AG04449 (cell line): ENCODE data around the gene PTPRM.

Experiments used
- CTCF ChIA-PET: fragments of 350-600 bp; formaldehyde crosslinking; extraction: SDS; loops from one replicate; lab custom pipeline; 2021; ENCODE audit warnings: antibody characterized with exemption; lab: Yijun Ruan, JAX
- POLR2A ChIA-PET: fragments of 400-600, 350-600 bp; formaldehyde crosslinking; extraction: SDS; loops from one replicate; lab custom pipeline; 2020; ENCODE audit warnings: antibody characterized with exemption, inconsistent platforms; lab: Yijun Ruan, JAX
- DNase-seq: peaks from one replicate; pipeline ENCODE4 v3.0.0-alpha.2; 2010; ENCODE audit warnings: low read depth, low spot score
- H3K4me3 ChIP-seq: 2 replicates; pipeline ENCODE4 v1.5.1; 2011; ENCODE audit warnings: low read depth, mild to moderate bottlenecking, control low read depth, low read length
- TF ChIP-seq, protein P1 (sequence below): IDR thresholded peaks from one replicate; pipeline ENCODE4 v1.5.1; 2011; ENCODE audit warnings: mild to moderate bottlenecking, moderate library complexity, low read length, control low read depth, inconsistent platforms; ENCODE audit not compliant: insufficient read depth; ENCODE audit errors: missing control alignments

PTPRM gene

DNA sequence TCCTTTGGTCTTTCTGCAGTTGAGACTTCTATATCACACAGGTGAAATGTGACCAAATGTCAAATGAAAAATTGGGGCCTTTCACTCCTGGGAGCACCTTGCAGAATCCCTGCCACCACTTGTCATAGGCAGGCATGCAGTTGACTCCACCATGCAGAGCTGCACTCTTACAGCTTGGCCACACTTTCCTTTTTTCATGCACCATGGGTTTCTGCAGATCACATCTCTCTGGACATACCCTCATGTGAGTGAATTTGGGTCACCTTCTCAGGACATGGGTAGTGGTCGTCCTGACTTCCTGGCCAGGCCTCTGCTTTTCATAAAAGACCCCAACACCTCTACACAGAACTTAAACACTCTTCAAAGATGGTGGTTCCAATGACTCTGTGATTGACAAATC is 887.0 kb downstream of the PTPRM start:
- H3K4me3 ChIP-seq: no peak overlapping the region
- DNase-seq: no peak
- CTCF ChIA-PET: interaction anchor here (1.9 kb wide), 1 partner anchor 24 kb away, joined by 6 read pairs; no protein-coding TSS in a partner anchor
- TF ChIP-seq, protein P1, sequence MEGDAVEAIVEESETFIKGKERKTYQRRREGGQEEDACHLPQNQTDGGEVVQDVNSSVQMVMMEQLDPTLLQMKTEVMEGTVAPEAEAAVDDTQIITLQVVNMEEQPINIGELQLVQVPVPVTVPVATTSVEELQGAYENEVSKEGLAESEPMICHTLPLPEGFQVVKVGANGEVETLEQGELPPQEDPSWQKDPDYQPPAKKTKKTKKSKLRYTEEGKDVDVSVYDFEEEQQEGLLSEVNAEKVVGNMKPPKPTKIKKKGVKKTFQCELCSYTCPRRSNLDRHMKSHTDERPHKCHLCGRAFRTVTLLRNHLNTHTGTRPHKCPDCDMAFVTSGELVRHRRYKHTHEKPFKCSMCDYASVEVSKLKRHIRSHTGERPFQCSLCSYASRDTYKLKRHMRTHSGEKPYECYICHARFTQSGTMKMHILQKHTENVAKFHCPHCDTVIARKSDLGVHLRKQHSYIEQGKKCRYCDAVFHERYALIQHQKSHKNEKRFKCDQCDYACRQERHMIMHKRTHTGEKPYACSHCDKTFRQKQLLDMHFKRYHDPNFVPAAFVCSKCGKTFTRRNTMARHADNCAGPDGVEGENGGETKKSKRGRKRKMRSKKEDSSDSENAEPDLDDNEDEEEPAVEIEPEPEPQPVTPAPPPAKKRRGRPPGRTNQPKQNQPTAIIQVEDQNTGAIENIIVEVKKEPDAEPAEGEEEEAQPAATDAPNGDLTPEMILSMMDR: no peak
- POLR2A ChIA-PET: no interaction called here

- CTCF ChIA-PET: interaction anchor here (1.2 kb wide), 1 partner anchor 23 kb away, joined by 5 read pairs; no protein-coding TSS in a partner anchor
- no peak overlapping the region for H3K4me3 ChIP-seq
- POLR2A ChIA-PET: no interaction called here
- TF ChIP-seq, protein P1: no peak
- no peak for DNase-seq
These were observed 888.8 kb downstream of the PTPRM start for GRCh38 chr18:8455661-8456614.
